SK-N-SH (cell line): ENCODE results near the gene MGAT5. TPM values are rescaled to one million over a fixed set of nuclear protein-coding genes. Genes with fewer than 3 reads are reported as not detected.
A peak's percentile ranks its signal among the peaks of the same experiment; 100 is the strongest.

Experiments used
- CTCF ChIA-PET: fragments of 300-600, 350-600 bp; formaldehyde crosslinking; extraction: SDS; loops from one replicate; lab custom pipeline; 2021; lab: Yijun Ruan, JAX
- POLR2A ChIA-PET: fragments of 350-600 bp; sonication (Branson Sonifier 250); formaldehyde crosslinking; extraction: SDS; loops from one replicate; lab custom pipeline; 2020; ENCODE audit warnings: antibody characterized with exemption, inconsistent platforms; lab: Yijun Ruan, JAX
- DNase-seq: peaks from one replicate; pipeline ENCODE4 v3.0.0; 2012
- H2AFZ ChIP-seq: fragments of 200-600 bp; sonication (generic); 2 replicates; pipeline ENCODE4 v1.8.1; 2016; ENCODE audit warnings: antibody characterized with exemption, mild to moderate bottlenecking, low read depth
- H3F3A ChIP-seq: fragments of 200-600 bp; sonication (generic); replicated peaks from 2 replicates; pipeline ENCODE3; 2016; ENCODE audit warnings: antibody characterized with exemption, mild to moderate bottlenecking; ENCODE audit not compliant: insufficient read depth
- H3K27ac ChIP-seq, 2 experiments: fragments of 200-500 bp in 1 of 2; fragments of 200-600 bp in 1 of 2; sonication (Bioruptor generic) in 1 of 2; sonication (generic), shearing (Covaris generic) in 1 of 2; 2 replicates each; pipeline versions ENCODE4 v1.5.1 to v1.6.1; 2014 to 2016; ENCODE audit warnings: low read depth in 2 of 2, inconsistent platforms in 1 of 2, low read length in 1 of 2, mild to moderate bottlenecking in 1 of 2, mixed read lengths in 1 of 2
- H3K27me3 ChIP-seq: fragments of 200-600 bp; sonication (generic), shearing (Covaris generic); 2 replicates; pipeline ENCODE4 v1.6.1; 2016; ENCODE audit warnings: mixed run types; ENCODE audit not compliant: insufficient read depth
- H3K36me3 ChIP-seq, 2 experiments: fragments of 200-500 bp in 1 of 2; fragments of 200-600 bp in 1 of 2; sonication (Bioruptor generic) in 1 of 2; sonication (generic) in 1 of 2; replicated peaks in 1 of 2; 2 replicates each; pipeline versions ENCODE3 to v1.5.1; 2014 to 2016; ENCODE audit warnings: low read length in 1 of 2, mild to moderate bottlenecking in 1 of 2; ENCODE audit not compliant: insufficient read depth in 2 of 2, control insufficient read depth in 1 of 2
- H3K4me1 ChIP-seq, 2 experiments: fragments of 200-500 bp in 1 of 2; fragments of 200-600 bp in 1 of 2; sonication (Bioruptor generic) in 1 of 2; sonication (generic), shearing (Covaris generic) in 1 of 2; 2 replicates each; pipeline versions ENCODE4 v1.5.1 to v1.6.1; 2014 to 2016; ENCODE audit warnings: low read depth in 1 of 2, low read length in 1 of 2, mixed run types in 1 of 2; ENCODE audit not compliant: insufficient read depth in 2 of 2, control insufficient read depth in 1 of 2
- H3K4me2 ChIP-seq: fragments of 200-600 bp; sonication (generic), shearing (Covaris generic); 2 replicates; pipeline ENCODE4 v1.6.1; 2017; ENCODE audit warnings: mixed run types
- H3K4me3 ChIP-seq, 2 experiments: fragments of 200-500 bp in 1 of 2; fragments of 200-600 bp in 1 of 2; sonication (Bioruptor generic) in 1 of 2; sonication (generic), shearing (Covaris generic) in 1 of 2; 2 replicates each; pipeline versions ENCODE4 v1.5.1 to v1.8.1; 2014 to 2016; ENCODE audit warnings: low read depth in 2 of 2, inconsistent platforms in 1 of 2, low read length in 1 of 2, mild to moderate bottlenecking in 1 of 2, mixed read lengths in 1 of 2, moderate library complexity in 1 of 2
- H3K79me2 ChIP-seq: fragments of 200-600 bp; sonication (generic); 2 replicates; pipeline ENCODE4 v1.8.1; 2017; ENCODE audit warnings: mild to moderate bottlenecking; ENCODE audit not compliant: insufficient read depth
- H3K9ac ChIP-seq: fragments of 200-600 bp; sonication (generic); 2 replicates; pipeline ENCODE4 v1.6.1; 2017; ENCODE audit warnings: mixed run types
- H3K9me2 ChIP-seq: fragments of 200-600 bp; sonication (generic); 2 replicates; pipeline ENCODE4 v1.6.1; 2017; ENCODE audit warnings: mixed run types
- H3K9me3 ChIP-seq: fragments of 200-600 bp; sonication (generic); 2 replicates; pipeline ENCODE4 v1.6.1; 2017; ENCODE audit warnings: mixed run types, mild to moderate bottlenecking, moderate library complexity
- H4K20me1 ChIP-seq: fragments of 200-600 bp; sonication (generic); 2 replicates; pipeline ENCODE4 v1.6.1; 2017; ENCODE audit warnings: mild to moderate bottlenecking, mixed run types; ENCODE audit not compliant: insufficient read depth
- CHD2 ChIP-seq: fragments of 150-350 bp; IDR thresholded peaks from 2 replicates; pipeline ENCODE4 v1.6.1; 2018; ENCODE audit warnings: low read length; ENCODE audit not compliant: partially characterized antibody
- EP300 ChIP-seq, 2 experiments: IDR thresholded peaks; 2 replicates each; pipeline versions ENCODE4 v1.4.0 to v1.6.1; 2012; ENCODE audit warnings: borderline replicate concordance in 1 of 2, low read depth in 1 of 2, low read length in 1 of 2
- GABPA ChIP-seq: IDR thresholded peaks from 2 replicates; pipeline ENCODE4 v1.4.0; 2012; ENCODE audit warnings: low read depth, mild to moderate bottlenecking
- GATA2 ChIP-seq: sonication (generic); formaldehyde crosslinking; IDR thresholded peaks from 2 replicates; pipeline ENCODE4 v1.5.0; 2020; ENCODE audit warnings: mild to moderate bottlenecking, missing genetic modification reagents
- NFIC ChIP-seq: IDR thresholded peaks from 2 replicates; pipeline ENCODE4 v1.4.0; 2012; ENCODE audit warnings: borderline replicate concordance
- POLR2AphosphoS5 ChIP-seq: IDR thresholded peaks from 2 replicates; pipeline ENCODE4 v1.6.1; 2012; ENCODE audit warnings: low read depth, low read length
- SMC3 ChIP-seq: IDR thresholded peaks from 2 replicates; pipeline ENCODE4 v1.6.1; 2012; ENCODE audit warnings: low read depth, low read length, improper control_type of control experiment
- TEAD4 ChIP-seq: IDR thresholded peaks from 2 replicates; pipeline ENCODE4 v1.4.0; 2012; ENCODE audit warnings: mild to moderate bottlenecking, borderline replicate concordance; ENCODE audit not compliant: insufficient read depth
- USF1 ChIP-seq: IDR thresholded peaks from 2 replicates; pipeline ENCODE4 v1.4.0; 2012; ENCODE audit warnings: low read depth, borderline replicate concordance
- ZBTB33 ChIP-seq: IDR thresholded peaks from 2 replicates; pipeline ENCODE4 v1.4.0; 2012; ENCODE audit warnings: low read depth, borderline replicate concordance
- WGBS: methylation state at CpG from one replicate; pipeline ENCODE4 v1.1.6; 2017; ENCODE audit warnings: low lambda C conversion rate; 5-methylcytosine and 5-hydroxymethylcytosine counted together
- polyA plus RNA-seq, 3 experiments: library from polyadenylated mRNA; depleted of rRNA; stranded (reverse); fragments of >200 nt; gene quantifications; 2 replicates each; pipeline ENCODE4 v1.2.3, GENCODE V29; 2012

Gene MGAT5
- polyA plus RNA-seq, 1 of the 3 experiments (the other 2 are of a cell fraction): 18.2 TPM

GRCh38 chr2:134269972-134270735 lies 16.3 kb downstream of the MGAT5 start:
- no peak for TF ChIP-seq EP300 (IDR thresholded peaks at IDR 0.05; ENCODE audit: borderline replicate concordance in 1 of 2, low read depth in 1 of 2, low read length in 1 of 2)
- TF ChIP-seq NFIC: no peak
- TF ChIP-seq GABPA: no peak
- no peak for TF ChIP-seq CHD2
- DNase-seq: no peak
- POLR2A ChIA-PET: no interaction called here

GRCh38 chr2:134271758-134272157 lies 17.9 kb downstream of the MGAT5 start:
- CTCF ChIA-PET: interaction anchor here (1.0 to 2.6 kb wide), 2 partner anchors 140 to 179 kb away, joined by 4 to 9 read pairs; no protein-coding TSS in a partner anchor
- Histone ChIP-seq H3K79me2 (no peaks in the 10 kb centered on the region), H3K36me3 (peaks cover 0 to 6% of the 10 kb centered on the region in 2 experiments), H4K20me1 (no peaks in the 10 kb centered on the region), H3K9me2 (no peaks in the 10 kb centered on the region), H3K4me1 (peaks cover 0 to 27% of the 10 kb centered on the region in 2 experiments; a peak in 2 of 4 replicates), H3K27me3 (no peaks in the 10 kb centered on the region), H3K4me2 (no peak overlapping the region), H3K27ac (peak overlapping the region in 1 of 2 experiments; percentile 40; a peak in 1 of 4 replicates), H3F3A (no peaks in the 10 kb centered on the region), H2AFZ (no peak overlapping the region), H3K9ac (no peak overlapping the region), H3K4me3 (no peak overlapping the region), H3K9me3 (no peaks in the 10 kb centered on the region)
- no peak for TF ChIP-seq SMC3
- TF ChIP-seq POLR2AphosphoS5: no peak
- POLR2A ChIA-PET: no interaction called here
- WGBS: 83% methylated on average over 2 of the region's 2 CpGs
- DNase-seq: no peak

More at GRCh38 chr2:134269972-134270735, 16.3 kb downstream of the MGAT5 start:
- no peak overlapping the region for H2AFZ ChIP-seq
- no peaks in the 10 kb centered on the region for H3F3A ChIP-seq
- no peak overlapping the region for H3K9ac ChIP-seq
- no peaks in the 10 kb centered on the region for H3K27me3 ChIP-seq
- H3K4me2 ChIP-seq: no peak overlapping the region
- WGBS: 92% methylated on average over 7 of the region's 7 CpGs
- H3K9me3 ChIP-seq: no peaks in the 10 kb centered on the region
- H3K27ac ChIP-seq: no peak overlapping the region; a peak in 1 of 4 replicates
- CTCF ChIA-PET: interaction anchor here (0.8 to 2.6 kb wide), 7 partner anchors 12 to 383 kb away, joined by 3 to 9 read pairs (median 3); no protein-coding TSS in a partner anchor
- H3K79me2 ChIP-seq: 0 out of 2 replicates have a peak, but pooled peaks cover 3% of the 10 kb centered on the region
- peaks cover 0 to 27% of the 10 kb centered on the region in 2 experiments; a peak in 2 of 4 replicates for H3K4me1 ChIP-seq
- H4K20me1 ChIP-seq: no peaks in the 10 kb centered on the region
- H3K9me2 ChIP-seq: no peaks in the 10 kb centered on the region
- peaks cover 0 to 6% of the 10 kb centered on the region in 2 experiments for H3K36me3 ChIP-seq
- no peak overlapping the region for H3K4me3 ChIP-seq

GRCh38 chr2:134272806-134273205 lies 18.9 kb downstream of the MGAT5 start:
- ChIA-PET CTCF (interaction anchor here (1.3 to 1.4 kb wide), 3 partner anchors 27 to 178 kb away, joined by 3 to 9 read pairs (median 4); no protein-coding TSS in a partner anchor), POLR2A (no interaction called here)
- H3K4me1 ChIP-seq: peaks cover 0 to 27% of the 10 kb centered on the region in 2 experiments; a peak in 2 of 4 replicates
- no peak for TF ChIP-seq USF1
- no peak for TF ChIP-seq ZBTB33
- TF ChIP-seq GATA2 (CRISPR knock-in tag): 0 out of 2 replicates have a peak, but pooled peaks have one; percentile 15
- no peak for TF ChIP-seq TEAD4
- no peak overlapping the region for H2AFZ ChIP-seq
- no peak overlapping the region for H3K4me2 ChIP-seq
- WGBS: 72% methylated on average over 9 of the region's 9 CpGs
- H3K9me3 ChIP-seq: no peaks in the 10 kb centered on the region
- no peaks in the 10 kb centered on the region for H3K27me3 ChIP-seq
- H3F3A ChIP-seq: no peaks in the 10 kb centered on the region
- H3K27ac ChIP-seq: peak overlapping the region in 1 of 2 experiments; percentile 60; a peak in 2 of 4 replicates
- no peak for DNase-seq
- H3K36me3 ChIP-seq: peaks cover 0 to 6% of the 10 kb centered on the region in 2 experiments
- H3K79me2 ChIP-seq: no peaks in the 10 kb centered on the region
- H3K4me3 ChIP-seq: no peak overlapping the region
- H4K20me1 ChIP-seq: no peaks in the 10 kb centered on the region
- no peaks in the 10 kb centered on the region for H3K9me2 ChIP-seq
- no peak overlapping the region for H3K9ac ChIP-seq
